T47D (cell line): Measurements from ENCODE around the gene CREG2.

ENCODE experiments used
- DNase-seq, 2 experiments: peaks; one replicate each; pipeline versions ENCODE4 v3.0.0 to v3.0.0-alpha.2; 2011 to 2012; ENCODE audit warnings: low read depth in 1 of 2, low spot score in 1 of 2
- JUND ChIP-seq: IDR thresholded peaks from 2 replicates; pipeline ENCODE4 v1.6.1; 2012; ENCODE audit warnings: low read depth
- in situ Hi-C: cut with HindIII; loops from 2 replicates; pipeline ENCODE4 v1.10.0; 2016; ENCODE audit warnings: low sequenced_read_pairs, low pct_unique_long_range_greater_than_20kb

Gene CREG2

DNA sequence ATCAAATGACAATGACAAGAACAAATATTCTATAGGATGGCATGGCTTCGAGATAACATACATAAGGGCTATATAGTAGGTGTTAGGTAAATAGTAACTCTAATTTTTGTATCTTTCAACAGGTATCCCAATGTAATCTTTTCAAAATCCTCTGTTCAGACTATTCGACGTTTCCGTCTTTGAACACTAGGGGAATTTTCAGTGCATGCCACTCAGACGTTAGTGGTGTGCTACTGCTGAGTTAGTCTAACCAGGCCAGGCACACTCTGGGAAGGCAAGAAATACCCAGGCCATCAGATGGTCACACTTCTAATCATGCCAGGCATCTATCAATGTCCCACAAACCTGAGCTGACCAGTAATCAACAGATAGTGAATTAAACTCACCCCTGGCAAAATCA lies 14.6 kb upstream of the CREG2 start:
- TF ChIP-seq JUND, result no peak
- no peak for DNase-seq
- in situ Hi-C loops, result no loop called here

DNA sequence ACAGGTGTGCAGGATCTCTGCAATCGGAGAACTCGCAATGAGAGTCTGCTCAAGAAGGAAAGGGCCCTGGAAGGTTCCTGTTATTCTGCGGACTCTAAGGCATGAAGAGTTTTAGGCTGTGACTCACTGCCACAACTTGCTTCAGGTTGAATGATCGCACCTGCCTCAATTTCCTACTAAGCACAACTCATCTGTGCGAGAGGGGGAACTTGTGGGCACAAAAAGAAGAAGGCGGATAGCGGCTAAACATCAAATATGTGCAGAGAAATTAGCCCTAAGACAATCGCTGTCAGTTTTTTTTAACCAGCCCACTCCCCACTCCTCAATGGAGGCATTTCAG lies 14.0 kb upstream of the CREG2 start:
- in situ Hi-C loops, result no loop called here
- DNase-seq, result no peak
- no peak for TF ChIP-seq JUND

DNA sequence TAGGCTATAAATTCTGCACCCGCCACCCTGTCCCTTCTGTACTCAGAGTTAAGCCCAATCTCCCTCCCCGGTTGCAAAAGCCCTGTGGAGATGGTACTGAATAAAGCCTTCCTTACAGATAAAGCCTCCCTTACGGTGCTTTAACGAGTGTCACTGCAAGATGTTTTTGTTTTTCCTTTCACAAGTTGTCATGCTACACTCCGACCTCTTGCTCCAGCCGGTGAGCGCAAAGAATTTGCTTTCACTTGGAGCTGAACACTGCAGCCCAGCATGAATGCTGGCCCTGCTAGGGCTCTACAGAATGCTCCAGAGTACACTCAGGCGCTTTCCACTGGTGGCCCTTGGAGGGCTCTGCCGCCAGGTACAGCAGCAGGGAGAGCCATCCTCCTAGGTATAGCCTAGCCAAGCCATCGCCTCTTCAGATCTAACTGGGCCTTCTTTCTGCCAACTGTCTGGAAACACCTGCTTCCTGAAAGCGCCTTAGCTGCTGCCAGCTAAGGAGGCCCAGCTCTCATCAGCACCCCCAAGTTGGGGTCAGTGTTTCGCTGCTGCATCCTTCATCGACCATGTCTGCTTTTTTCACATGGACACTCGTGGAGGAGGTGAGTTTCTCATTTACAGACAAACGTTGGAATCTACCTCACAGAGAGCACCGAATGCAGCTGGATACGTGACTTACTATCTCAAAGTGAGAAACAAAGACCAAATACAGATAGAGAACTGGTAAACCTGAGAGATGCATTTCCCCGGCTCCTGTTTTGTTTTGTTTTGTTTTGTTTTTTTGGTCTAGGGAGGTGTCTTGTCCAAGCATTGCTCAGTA lies 13.4 kb upstream of the CREG2 start:
- in situ Hi-C loops, result no loop called here

DNA sequence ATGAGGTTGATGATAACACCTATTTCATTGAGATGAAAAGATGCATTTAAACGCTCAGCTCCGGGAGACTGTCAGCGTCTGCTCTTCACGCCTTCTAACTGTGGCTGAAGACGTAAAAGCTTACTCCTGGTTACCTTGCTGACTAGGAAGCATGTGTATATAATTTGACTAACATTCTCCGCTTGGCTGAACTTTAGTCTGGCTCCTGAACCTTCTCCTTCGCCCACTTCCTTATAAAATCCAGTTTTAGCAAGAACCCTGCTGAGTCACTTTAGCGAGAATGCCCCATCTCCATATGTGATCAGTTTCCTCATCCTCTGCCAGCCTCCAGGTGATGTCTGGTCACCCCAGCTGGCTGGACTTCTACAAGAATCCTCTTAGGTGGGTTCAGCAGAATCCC lies 12.7 kb upstream of the CREG2 start:
- DNase-seq, result no peak
- TF ChIP-seq JUND, result no peak
- in situ Hi-C loops, result no loop called here

More for the DNA sequence above, 13.4 kb upstream of the CREG2 start:
- no peak for DNase-seq
- no peak for TF ChIP-seq JUND

DNA sequence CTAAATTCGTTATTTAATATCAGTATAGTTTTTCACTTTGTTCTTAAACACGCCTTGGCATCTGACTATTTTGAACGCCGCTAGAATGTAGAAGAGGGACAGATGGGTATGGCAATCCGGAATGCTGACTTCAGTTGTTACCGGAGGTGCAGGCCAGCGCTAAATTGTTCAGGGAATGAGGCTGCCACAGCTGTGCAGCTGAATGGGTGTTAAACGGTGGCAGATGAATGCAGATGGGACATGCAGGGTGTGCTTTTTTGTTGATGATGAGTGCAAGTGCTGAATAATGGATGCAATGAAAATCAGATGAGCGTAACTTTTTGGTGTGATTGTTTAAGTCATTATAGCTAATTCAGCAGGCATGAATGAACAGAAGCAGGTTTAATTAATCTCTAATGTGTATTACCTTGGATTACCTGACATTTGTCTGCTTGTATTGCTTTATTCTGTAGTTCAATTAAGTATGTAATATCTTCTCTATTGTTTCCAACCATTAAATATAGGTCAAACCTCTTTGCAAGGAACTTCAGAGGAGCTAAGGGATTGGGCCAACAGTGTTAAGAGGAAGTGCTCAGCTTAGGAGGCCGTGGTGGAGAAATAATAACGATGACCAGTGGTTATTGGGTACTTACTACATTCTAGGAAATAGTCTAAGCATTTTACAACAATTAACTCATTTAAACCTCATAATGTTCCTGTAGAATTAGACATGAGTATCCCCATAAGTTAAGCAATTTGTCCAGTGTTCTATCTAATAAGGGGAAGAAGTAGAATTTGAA lies 11.9 kb upstream of the CREG2 start:
- in situ Hi-C loops, result no loop called here
- DNase-seq, result no peak
- no peak for TF ChIP-seq JUND

DNA sequence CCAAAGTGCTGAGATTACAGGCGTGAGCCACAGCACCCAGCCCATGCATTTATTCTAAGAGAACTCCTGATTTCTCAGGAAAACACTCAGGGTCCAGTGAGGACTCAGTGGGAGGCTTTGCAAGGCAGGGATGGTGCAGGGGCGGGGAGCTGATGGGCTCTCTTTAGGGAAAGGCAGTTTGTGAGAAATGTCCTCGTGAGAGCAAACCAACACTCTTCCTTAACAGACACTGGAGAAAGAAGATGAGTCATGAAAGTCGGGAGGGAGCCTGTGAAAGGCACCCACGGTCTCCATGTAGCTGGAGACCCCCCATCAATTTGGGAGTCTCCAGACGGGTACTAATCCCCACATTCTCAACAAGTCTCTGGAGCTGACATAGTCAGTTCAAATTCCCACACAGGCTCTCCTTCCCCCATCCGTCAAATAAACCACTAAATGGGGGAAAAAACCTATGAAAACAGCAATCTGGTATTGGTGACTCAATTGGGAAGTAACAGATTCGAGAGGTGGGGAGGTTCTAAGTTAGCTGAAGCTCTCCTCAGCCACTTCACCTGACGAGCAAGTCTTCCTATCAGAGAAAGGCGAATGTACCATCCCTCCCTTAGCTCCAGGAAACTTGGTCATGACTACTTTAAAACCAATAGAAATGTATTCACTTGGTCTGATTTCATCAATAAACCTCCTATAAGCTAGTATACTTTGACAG lies 11.0 kb upstream of the CREG2 start:
- in situ Hi-C loops, result no loop called here
- no peak for DNase-seq
- no peak for TF ChIP-seq JUND

DNA sequence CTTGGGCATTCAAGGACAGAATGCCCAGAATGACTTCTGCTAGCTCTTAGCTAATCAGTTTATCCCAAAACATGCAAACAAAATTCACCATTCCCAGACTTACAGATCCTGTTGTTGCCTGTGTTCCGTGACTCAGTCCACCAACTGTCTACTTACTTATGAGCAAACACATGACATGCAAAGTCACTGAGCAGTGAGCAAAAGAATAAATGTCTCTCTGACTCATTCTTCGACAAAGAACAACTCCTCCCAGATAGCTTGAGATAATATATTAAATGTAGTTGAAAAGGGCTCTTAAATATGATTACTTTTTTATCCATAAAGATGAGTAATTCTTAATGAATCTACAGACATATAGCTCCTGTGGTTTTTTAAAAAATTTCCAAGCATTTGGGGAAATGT lies 9.0 kb upstream of the CREG2 start:
- DNase-seq, result no peak
- in situ Hi-C loops, result no loop called here
- TF ChIP-seq JUND, result no peak

DNA sequence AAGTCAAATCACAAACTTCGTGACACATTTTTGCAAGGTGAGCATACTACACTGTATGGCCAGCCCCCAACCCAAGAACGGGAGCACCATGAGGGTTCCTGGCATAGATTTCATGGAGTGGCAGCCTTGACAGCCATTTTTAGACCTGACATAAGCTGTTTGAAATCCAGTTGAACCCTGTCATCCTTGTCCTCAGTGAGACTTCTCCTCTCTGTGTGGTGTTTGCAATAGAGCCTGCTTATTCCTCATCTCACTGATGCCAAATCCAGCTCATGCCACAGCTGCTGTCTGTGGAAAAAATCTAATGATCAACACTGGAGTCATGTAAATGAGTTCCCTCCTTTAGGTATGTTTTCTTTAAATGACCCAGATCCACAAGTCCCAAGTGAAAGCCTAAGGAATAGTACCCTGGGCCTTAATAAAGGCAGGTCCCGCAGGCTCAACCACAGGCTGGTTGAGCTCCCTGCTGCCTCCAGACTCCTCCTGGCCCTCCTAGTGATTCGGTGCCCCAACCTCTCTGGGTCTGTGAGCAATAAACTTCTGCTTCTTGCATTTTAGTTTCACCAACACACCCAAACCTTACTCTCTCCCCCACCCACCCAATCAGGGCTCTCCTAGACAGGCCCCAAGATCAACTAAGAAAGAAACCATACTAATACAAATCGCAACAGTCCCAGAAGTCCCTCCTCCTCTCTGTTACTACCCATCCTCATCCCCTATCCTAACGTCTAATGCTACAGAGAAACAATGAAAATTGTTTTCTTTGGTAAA lies 8.4 kb upstream of the CREG2 start:
- no peak for TF ChIP-seq JUND
- in situ Hi-C loops, result no loop called here
- no peak for DNase-seq

DNA sequence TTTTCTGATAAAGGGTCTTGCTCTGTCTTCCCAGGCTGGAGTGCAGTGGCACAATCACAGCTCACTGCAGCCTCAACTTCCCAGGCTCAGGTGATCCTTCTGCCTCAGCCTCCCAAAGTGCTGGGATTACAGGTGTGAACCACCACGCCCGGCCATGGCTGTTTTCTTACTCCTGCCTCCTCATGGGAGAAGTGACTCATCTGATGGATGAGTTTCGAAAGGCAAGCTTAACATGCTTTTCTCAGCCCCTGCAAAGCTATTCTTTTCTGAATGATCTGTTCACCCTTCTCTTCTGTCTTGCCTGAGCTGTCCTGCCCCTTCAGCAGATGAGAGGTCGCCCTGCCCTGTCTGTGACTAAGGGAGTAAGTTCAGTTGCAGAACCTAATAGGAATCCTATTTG lies 929 bp upstream of the CREG2 start:
- in situ Hi-C loops, result no loop called here
- TF ChIP-seq JUND, result no peak
- DNase-seq, result no peak

DNA sequence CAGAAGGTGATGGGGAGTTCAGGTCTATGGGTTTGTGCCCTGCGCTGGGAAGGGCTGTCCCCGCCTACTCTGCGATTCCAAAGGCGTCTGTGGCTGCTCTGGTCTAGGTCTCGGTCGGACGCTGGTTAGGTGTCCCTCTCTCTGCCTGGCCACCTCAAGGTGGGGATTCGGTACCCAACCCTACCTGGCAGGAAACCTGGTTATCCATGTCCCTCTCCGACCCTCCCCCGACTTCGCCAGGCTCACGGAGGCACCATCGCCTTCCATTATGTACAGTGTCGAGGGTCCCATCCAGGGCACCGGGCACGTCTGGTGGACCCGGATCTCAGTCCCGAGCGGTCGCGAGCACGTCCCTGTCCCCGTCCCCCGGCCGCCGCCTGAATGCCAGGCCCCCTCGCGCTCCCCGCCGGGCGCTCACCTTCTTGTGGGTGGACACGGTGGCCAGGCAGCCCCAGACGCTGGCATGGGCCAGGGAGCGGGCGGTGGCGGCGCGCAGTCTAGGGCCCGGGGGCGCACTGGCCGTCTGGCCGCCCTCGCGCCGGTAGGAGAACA lies 628 bp downstream of the CREG2 start:
- in situ Hi-C loops, result no loop called here
- TF ChIP-seq JUND, result no peak
- no peak for DNase-seq

DNA sequence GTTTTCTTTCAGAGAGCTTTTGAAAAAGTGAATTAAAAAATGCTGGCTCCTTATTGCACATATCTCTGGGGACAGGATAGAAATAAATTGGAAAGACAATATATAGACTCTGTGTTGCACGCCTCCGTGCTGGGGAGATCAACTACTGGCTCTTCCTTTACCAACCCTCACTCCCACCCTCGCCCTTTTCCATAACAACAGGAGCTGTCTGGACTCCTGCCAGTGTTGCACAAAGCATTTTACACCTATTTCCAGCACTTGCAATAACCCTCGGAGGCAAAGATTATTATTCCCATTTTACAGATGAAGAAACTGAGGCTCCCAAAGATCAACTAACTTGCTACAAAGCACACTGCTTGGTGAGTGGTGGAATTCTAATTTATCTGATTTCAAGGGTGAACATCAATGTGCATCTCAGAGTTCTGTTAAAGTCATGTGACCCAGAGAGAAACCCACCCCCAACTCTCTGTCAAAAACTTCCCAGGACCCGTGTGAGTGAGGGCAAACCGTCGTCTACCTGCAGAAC lies 4.2 kb downstream of the CREG2 start:
- DNase-seq, result no peak
- in situ Hi-C loops, result no loop called here
- no peak for TF ChIP-seq JUND

DNA sequence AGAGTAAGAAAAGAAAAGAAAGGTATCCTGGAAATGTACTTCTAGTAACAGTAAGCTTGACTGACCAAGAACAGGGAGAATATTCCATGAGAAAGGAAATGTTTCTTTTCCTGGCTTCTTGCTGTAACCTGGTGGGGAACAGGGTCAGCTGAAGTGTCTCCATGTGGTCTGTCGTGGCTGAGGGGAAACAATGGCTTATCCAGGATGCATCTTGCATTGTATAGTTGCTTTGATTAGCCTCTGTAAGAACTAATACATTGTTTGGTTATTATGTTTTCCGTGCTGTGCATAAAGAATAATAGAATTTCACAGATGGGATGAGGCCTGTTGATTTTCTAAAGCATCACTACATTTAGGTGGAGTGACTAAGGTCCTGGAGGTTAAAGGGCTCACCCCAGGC lies 4.9 kb downstream of the CREG2 start:
- TF ChIP-seq JUND, result no peak
- DNase-seq, result no peak
- in situ Hi-C loops, result no loop called here
